Activated gamma-delta T cell treated with Interleukin-2 at 50 U/mL for 16 hours (primary cell): ENCODE data around the gene C1orf232.

Experiments
- DNase-seq: peaks from one replicate; pipeline ENCODE4 v3.0.0-alpha.2; 2020

The C1orf232 gene

DNA sequence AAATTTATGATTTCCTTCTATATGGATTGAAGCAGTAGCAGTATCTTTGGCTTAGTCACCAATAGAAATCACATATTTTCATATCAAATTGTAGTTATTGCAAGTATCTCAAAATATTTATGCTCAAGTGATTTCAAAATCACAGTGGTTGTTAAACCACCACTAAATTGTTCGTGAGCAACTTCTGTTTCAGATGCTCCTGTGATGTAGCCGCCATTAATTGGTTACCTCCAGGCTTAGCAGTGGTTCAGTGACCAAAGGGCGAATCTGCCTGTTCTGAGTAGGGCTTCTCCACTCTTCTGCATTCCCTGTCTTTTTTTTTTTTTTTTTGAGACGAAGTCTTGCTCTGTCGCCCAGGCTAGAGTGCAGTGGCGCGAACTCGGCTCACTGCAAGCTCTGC, 6.6 kb upstream of the C1orf232 start:
- no peak for DNase-seq

DNA sequence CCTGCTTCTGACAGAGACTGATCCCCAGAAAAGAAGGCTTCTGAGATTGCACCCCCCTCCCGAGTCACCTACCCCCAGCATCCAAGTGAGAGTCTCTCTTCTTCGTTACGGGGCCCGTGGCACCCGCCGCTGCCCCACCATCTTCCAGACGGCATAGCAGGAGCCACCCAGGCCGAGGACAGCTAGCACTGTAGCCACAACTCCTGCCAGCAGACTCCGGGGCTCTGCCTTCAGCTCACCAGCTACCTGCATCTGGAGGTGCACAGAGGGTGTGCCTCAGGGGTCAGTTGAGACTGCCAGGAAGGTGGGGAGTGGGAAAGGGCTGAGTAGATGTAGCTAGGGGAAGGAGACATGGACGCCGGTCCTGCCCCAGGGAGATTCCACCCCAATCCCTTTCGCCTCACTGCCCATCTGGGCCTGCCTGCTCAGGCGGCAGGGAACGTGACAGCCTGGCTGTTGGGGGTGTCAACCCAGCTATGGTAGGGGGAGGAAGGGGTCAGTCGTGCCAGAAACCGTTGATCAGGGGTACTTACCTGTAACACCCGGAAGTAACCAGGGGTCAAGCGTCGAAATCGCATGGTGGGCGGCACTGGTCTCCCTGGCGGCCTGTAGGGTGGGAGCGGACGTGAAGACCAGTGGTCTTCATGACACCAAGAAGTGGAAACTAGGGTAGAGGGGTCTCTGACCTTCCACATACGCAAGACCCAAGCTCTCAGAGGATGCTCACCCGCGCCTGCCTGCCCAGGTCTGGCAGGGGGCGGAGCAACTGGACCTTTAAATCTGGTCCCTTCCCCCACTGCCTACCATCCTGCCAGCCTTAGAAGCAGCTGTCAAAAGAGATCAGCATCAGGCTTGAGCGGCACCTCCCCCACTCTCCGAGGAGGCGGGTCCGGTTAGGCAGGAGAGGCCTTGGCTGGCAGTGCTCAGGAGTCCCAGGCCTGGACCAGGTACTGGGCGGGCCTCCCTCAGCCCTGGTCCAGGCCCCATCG, 2.6 kb upstream of the C1orf232 start, which contains the start of gene ZNF593OS:
ZNF593OS (minus strand) TSS at position 749 of the 989 bp plus-strand sequence; CDS start at position 578, 171 bp downstream.
- no peak for DNase-seq

GRCh38 chr1:26170472-26170821, 1.7 kb upstream of the C1orf232 start:
- no peak for DNase-seq

DNA sequence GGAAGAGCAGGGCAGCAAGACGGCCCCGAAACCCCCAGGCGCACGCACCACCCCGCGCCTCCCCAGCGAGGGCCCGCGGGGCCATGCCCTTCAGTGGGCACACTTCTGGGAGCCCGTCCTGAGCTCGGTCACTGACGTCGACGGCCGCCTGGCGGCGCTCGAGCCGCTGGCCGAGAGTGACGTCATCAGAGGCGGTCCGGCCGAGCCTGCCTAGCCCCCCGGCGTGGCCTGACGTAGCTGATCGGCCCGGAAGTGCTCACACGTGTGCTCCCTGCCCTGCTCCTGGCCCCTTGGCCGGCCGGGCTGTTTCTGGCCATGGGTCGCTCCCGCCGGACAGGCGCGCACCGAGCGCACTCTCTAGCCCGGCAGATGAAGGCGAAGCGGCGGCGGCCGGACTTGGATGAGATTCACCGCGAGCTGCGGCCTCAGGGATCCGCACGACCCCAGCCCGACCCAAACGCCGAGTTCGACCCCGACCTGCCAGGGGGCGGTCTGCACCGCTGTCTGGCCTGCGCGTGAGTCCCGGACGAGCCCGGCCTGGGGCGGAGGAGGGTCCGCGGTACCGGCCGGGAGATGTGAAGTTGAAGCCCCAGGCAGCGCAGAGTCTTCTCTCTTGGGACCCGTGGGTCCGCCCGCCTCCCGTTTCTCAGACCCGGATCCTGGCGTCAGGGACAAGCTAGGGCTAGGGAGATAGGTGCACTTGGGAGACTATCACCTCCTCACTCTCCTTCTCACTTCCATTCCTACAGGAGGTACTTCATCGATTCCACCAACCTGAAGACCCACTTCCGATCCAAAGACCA, 1.1 kb upstream of the C1orf232 start, which contains the start of gene ZNF593:
ZNF593 (plus strand) TSS at position 240 of the 803 bp plus-strand sequence; CDS start at position 316, 76 bp downstream.
- peak; percentile 79 for DNase-seq

DNA sequence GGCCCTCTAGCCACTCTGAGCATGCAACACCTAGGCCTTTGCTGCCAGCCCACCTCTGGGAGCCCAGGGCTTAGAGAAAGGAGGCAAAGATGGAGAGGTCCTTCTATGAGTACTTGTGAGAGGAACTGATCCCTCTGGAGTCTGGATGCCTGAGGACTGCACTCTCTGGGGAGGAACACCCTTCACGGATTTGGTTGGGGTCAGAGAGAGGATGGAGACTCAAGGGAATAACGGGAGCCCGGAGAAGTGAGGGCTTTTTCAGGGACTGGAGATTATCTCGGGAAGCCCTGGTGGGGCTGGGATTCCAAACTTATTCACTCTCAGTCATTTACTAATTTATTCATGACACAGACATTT, 413 bp upstream of the C1orf232 start:
- DNase-seq: no peak

DNA sequence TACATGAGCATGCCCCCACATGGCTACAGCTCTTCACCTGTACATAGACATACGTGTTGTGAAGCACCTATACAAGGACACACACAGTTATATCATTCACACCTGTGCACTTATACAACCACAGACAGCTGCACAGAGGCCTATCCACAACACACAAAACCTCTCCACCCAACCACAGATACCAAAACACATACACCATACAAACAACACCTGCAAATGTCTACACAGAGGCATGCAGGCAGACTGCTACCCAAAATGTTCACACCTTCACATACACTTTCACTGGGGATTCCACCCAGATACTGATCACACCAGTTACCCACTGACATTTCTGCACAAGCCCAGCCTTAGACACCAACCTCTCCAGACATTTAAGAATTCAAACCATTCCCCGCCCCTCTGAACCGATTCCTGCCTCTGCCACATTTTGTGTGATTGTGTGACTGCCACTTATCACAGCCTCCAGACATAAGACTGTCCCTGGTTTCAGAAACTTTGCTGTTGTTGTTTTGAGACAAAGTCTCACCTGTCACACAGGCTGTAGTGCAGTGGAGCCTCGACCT, 2.0 kb downstream of the C1orf232 start:
- no peak for DNase-seq

- DNase-seq: no peak
Observed at GRCh38 chr1:26164861-26165842, 3.6 kb downstream of the C1orf232 start.

DNA sequence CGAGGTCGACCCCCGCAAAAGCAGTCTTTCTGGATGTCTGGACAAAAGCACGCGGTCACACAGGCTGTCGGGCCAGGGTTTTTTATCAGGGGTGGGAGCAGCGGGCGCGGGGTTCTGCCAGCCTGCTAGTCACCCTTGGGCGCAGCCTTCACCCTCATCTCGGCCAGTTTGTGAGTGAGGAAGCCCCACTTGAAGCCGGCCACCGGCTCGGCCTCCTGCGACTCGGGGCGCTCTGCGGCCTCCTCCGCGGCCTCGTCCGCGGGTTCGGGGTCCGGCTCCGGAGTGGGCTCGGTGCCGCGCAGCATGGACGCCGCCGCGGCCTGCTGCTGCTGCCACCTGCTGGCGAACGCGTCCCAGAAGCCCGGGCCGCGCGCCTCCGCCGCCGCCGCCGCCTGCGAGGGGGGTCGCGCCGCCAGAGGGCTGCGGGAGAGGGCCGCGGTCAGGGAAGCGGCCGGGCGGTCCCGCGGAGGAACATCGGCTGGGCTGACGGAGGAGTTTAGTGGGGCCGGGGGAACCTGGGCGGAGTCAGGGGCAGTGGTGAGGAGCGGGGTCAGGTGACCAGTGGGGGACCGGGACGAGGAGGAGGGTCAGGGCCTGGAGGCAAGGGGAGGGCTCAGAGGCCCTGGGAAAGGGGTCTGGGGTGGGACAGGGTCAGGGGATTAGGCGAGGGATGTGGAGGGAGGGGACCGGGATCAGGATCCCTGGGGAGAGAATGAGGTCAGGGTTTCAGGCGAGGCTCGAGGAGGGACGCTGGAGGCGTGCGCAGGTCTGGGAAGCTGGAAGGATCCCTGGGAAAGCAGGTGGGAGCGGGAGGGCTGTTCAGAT, 4.5 kb downstream of the C1orf232 start:
- DNase-seq: peak; percentile 38

- no peak for DNase-seq
Observed at GRCh38 chr1:26163684-26164035, 5.1 kb downstream of the C1orf232 start.

- DNase-seq: no peak
Observed at GRCh38 chr1:26162220-26162709, 6.5 kb downstream of the C1orf232 start.

DNA sequence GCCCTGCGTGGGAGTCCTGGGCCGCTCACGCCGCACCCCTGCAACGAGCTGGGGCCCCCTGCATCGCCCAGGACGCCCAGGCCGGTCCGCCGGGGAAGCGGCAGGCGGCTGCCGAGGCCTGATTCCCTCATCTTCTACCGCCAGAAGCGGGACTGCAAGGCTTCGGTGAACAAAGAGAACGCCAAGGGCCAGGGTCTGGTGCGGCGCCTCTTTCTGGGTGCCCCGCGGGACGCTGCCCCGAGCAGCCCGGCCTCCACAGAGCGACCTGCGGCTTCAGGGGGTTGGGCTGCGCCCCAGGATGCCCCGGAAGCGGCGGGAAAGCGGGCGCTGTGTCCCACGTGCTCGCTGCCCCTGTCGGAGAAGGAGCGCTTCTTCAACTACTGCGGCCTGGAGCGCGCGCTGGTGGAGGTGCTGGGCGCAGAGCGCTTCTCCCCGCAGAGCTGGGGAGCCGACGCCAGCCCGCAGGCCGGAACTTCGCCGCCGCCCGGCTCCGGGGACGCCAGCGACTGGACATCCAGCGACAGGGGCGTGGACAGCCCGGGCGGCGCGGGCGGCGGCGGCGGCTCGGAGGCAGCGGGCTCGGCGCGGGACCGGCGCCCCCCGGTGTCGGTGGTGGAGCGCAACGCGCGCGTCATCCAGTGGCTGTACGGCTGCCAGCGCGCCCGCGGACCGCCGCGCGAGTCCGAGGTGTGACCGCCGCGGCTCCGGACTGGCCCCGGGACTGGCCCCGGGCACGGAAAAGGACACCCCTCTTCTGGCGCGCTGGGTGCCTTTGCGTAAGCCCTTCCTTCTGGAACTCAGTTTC, 7.1 kb downstream of the C1orf232 start:
- peak; percentile 17 for DNase-seq

GRCh38 chr1:26160527-26161414, 8.0 kb downstream of the C1orf232 start:
- DNase-seq: no peak

DNA sequence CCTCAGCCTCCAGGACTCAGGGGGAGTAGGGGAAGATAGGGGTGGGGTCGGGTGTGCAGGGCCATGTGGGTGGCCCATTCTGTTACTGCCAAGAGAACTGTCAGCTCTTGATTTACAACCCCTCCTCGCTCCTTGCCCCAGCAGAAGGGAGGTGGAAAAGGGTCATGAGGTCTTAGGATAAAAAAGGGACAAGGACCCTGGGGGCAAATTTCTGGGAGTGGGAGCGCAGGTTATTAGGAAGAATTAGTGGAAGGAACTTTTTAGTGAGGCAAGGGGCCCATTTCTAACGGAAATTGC, 9.1 kb downstream of the C1orf232 start:
- DNase-seq: no peak

DNA sequence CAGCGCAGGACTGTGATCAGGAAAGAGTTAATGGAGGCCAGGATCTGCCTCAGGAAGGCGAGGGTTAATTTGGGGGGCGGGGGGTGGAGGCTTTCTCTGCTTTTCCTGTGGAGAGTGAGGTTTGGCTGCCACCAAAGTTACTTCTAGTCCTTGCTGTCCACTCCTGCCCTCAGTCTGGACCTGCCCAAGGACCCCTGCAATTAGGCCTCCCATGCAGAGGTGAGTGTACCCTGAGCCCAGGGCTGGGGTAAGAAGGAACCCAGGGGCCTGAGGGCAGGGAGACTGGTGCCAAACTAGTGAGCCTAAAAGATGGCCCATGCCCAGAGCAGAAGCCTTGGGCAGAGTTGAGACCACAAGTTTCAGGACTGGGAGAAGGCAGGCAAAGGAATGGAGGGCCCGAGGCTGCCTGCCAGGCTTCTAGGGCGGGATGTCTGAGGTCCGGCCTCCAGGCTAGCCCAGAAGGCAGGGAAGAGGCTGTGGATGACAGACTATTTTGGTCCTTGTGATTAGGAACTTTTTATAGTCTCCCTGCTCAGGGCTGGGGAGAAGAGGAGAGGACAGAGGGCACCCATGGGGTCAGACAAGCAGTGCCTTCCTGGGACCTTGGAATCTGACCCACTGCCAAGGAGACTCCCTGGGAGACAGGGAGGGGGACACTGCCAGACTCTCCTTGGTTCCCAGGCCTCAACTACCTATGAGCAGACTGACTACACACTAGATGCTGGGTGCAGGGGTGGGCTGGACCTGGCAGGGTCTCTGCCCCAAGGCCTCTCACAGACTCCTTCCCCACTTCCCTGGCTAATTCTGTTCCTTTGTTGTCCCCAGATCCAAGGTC, 9.6 kb downstream of the C1orf232 start, which contains the start of gene FAM110D:
FAM110D (plus strand) TSS at position 172 of the 835 bp plus-strand sequence. CDS start 2,213 bp downstream, outside the sequence.
- DNase-seq: no peak

DNA sequence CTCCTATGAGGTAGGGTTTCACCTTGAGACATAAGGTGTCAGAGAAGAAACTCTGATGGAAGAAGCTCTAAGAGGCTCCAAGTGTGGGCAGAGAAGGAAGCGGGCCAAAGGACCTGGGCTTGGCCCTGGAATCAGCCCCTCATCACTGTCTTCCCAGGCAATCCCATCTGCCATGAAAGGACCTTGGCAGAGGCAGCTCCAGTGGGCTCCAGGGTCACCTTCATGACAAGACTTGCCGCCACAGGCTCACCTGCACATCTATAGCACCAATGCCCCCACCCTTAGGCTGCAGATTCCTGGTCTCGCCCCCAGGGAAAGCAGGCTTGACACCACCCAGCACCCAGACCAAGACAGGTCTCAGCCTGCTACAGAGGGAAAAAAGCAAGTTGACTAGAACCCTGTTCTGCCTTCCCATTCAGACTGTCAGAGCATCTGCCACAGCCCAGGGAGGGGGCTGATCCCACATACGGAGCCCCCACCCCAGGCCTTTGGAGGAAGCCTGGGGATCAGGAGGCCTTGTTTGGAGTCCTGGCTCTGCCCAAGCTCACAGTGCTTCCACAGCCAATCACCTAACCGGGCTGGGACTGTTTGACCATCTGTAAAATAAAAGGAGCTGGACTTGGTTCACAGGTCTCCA, 10.4 kb downstream of the C1orf232 start:
- DNase-seq: no peak

DNA sequence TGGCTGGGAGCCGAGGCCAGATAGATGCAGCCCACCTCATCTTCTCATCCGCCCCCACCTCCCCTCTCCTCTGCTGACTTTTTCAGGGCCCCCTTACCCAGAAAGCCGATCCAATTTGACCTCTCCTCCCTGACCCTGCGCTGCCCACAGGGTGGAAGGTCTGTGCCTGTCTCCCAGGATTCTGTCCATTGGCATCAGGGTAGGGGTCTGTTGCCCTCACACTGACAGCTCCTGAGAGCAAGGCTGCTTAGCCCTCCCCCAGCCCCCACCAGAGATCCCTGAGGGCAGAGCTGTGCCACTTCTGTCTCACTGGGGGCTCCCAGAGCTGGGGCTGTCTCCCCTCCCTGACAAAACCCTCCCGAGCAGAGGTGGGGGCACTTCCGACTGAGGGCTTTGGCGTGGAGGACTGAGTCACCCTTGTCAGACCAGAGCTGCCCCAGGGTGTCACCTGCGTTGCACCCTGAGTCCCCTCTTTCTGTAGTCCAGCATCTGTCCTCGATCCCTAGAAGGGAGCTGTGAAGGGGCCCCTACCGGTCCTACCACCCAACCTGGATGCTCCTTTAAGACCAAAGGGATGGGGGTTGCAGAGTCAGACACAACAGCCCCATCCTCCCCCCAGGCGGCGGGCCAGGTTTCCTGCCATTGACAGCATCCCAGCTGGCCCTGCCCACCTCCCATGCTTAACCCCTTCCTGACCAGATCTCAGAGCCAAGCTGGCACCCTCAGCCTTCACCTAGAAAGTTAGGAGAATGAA, 12.3 kb downstream of the C1orf232 start:
- no peak for DNase-seq
